Mucosa of descending colon (tissue), 3 donors: ENCODE results near the gene VEGFB. TPM values are rescaled to one million over a fixed set of nuclear protein-coding genes. Genes with fewer than 3 reads are reported as not detected.

Experiments used
- ATAC-seq: fragments of 200-7000 bp; cut with Tn5 transposase; one replicate; pipeline ENCODE4 v1.9.1; 2020; ENCODE audit warnings: mild to moderate bottlenecking, moderate library complexity
- DNase-seq, 3 donors: peaks; one replicate each; pipeline ENCODE4 v3.0.0-alpha.2; 2020
- H3K36me3 ChIP-seq: fragments of 200-600 bp; one replicate; pipeline ENCODE4 v1.8.0; 2021; ENCODE audit warnings: low read depth, mild to moderate bottlenecking
- H3K4me1 ChIP-seq: fragments of 200-600 bp; one replicate; pipeline ENCODE4 v1.8.0; 2021; ENCODE audit warnings: low read depth, mild to moderate bottlenecking
- H3K4me3 ChIP-seq: fragments of 200-600 bp; one replicate; pipeline ENCODE4 v1.8.0; 2021; ENCODE audit warnings: mild to moderate bottlenecking
- H3K9me3 ChIP-seq: fragments of 200-600 bp; one replicate; pipeline ENCODE4 v1.8.0; 2021; ENCODE audit warnings: mild to moderate bottlenecking
- CTCF ChIP-seq: fragments of 200-600 bp; IDR thresholded peaks from one replicate; pipeline ENCODE4 v1.8.0; 2022; ENCODE audit warnings: antibody characterized with exemption, mild to moderate bottlenecking
- intact Hi-C, 2 donors: fragments of 100-400 bp; cut with DNase I in 1 of 2; cut with micrococcal nuclease in 1 of 2; formaldehyde crosslinking; loops; one replicate each; pipeline versions ENCODE4 v1.11.0 to v1.11.1; 2022; cut with DNase I, micrococcal nuclease
- total RNA-seq, 3 donors: library from RNA; stranded (reverse); fragmentation: NEBNext Ultra II Directional in 2 of 3; extraction: Animal tissue kit (Norgen Biotek cat#: 25700) in 2 of 3; gene quantifications; one replicate each; pipeline versions ENCODE4 v1.2.1 to v1.2.4, GENCODE V29; 2021 to 2023
- donor health status: DM: no; HTN: no; CAD: no; lungs with moderate emphysema.
- donor health status: DM: no; HTN: no; CAD: no.
- donor health status: DM: no; HTN: yes; CAD: no.

VEGFB gene
- total RNA-seq, 3 donors from 2014 or later = 45.3 to 156 (median 45.6) TPM

DNA sequence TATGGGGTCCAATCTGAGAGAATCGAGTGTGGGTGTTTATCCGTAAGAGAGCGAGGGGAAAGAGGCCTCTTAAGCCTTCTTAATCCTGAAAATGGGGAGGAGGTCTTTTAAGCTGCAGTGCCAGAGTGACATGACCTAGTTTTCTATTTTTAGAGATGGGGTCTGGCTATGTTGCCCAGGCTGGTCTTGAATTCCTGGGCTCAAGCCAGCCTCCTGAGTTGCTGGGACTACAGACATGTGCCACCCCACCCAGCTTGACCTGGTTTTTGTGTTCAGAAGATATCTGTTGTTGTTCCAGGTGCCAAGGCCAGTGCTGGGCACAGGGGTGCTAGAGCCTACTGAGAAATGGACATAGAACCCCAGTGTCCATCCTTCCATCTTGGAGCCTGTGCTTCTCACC, 48.7 kb downstream of the VEGFB start:
- DNase-seq (no peak), ATAC-seq (no peak)
- peaks cover 28% of the 10 kb centered on the region for H3K4me1 ChIP-seq
- H3K4me3 ChIP-seq = no peak overlapping the region
- no peaks in the 10 kb centered on the region for H3K36me3 ChIP-seq
- no peak for TF ChIP-seq CTCF
- intact Hi-C loops = no loop called here
- no peaks in the 10 kb centered on the region for H3K9me3 ChIP-seq

- Histone ChIP-seq H3K9me3 (no peaks in the 10 kb centered on the region), H3K4me1 (peaks cover 28% of the 10 kb centered on the region), H3K36me3 (no peaks in the 10 kb centered on the region), H3K4me3 (peak within 1 kb of the TSS; percentile 53)
- TF ChIP-seq CTCF = no peak
- intact Hi-C loops = no loop called here
- ATAC-seq (peak; percentile 88), DNase-seq (peak; percentile 97)
Measured at GRCh38 chr11:64284048-64284961, 49.9 kb downstream of the VEGFB start, which contains the start of gene BAD. Gene BAD, minus strand, starts transcription at chr11:64284665. Its CDS starts 297 bp downstream, at chr11:64284368.

DNA sequence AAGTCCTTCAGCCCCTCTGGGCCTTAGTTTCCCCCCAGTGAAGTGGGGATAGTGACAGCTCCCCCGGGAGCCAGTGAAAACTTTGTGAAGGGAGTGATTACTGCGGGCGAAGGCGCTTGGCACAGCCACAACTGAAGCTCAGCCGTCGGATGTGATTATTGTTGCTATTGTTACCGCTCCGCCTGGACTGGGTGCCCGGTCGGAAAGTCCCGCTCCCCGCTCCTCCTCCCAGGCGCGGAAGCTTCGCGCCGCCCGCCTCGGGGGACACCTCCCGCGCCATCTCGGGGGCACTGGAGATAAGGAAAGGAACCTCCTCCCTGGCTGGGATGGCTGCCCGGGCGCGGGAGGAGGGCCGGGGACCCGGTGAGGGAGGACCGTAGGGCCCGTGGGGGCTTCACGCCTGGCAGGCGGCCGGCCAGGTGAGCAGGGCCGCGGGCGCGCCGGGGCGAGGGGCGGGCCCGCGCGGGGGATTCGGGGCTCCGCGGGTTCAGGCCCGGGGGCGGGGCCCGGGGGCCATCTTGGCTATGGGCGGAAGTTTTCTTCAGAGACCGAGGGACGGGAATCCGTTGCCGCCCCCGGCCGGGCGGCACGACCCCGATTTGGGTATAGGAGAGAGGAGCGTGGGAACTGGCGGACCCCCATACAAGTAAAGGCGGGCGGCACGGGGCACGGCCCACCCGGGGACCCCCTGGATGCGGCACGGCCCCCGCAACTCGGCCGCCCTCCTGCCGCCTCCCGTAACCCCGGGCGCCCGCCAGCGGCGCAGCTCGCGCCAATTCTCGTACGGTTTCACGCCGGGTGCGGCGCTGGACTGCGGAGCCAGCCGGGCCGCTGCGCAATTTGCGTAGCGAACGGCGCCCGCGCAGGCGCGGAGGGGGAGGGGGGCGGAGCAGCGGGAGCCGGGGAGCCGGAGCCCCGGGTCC, 50.8 kb downstream of the VEGFB start, which contains the start of gene GPR137:
Gene GPR137 (plus strand): TSS at position 887 of the 923 bp plus-strand sequence. CDS start 677 bp downstream, outside the sequence.
- H3K9me3 ChIP-seq = no peaks in the 10 kb centered on the region
- peaks cover 28% of the 10 kb centered on the region for H3K4me1 ChIP-seq
- DNase-seq = peak; percentile 92 to 95 (median 93)
- H3K36me3 ChIP-seq = no peaks in the 10 kb centered on the region
- TF ChIP-seq CTCF = no peak
- peak; percentile 83 for ATAC-seq
- H3K4me3 ChIP-seq = peak within 1 kb of the TSS; percentile 53
- intact Hi-C loops = no loop called here

DNA sequence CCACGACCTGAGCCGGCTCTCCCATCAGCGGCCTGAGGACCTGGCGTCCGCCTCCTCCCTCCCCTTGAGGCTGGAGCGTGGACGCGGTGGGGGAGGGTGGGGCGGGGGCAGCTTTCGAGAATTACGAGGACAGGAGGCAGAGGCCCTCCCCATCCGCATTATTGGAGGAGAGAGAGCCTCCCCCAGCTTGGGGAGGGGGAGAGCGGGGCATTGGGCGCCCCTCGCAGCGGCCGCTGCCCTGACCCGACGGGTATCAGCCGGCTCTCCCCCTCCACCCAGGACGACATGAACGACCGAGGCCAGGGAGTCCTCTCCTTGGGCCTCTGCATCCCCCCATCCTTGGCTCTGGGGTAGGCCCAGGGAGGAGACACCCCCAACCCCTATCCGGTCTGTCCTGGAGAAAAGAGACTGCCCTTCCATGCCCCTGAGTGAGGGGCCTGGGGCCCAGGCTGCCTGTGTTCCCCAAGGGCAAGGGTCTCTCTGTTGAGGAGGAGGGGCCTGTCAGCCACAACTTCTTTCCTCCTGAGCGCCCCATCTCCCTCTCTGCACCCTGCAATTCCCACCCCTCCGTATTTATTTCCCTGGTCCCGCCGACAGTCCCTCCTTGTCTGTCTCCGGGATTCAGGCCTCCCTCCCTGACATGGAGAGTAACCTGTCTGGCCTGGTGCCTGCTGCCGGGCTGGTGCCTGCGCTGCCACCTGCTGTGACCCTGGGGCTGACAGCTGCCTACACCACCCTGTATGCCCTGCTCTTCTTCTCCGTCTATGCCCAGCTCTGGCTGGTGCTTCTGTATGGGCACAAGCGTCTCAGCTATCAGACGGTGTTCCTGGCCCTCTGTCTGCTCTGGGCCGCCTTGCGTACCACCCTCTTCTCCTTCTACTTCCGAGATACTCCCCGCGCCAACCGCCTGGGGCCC, 51.8 kb downstream of the VEGFB start:
- Histone ChIP-seq H3K36me3 (no peaks in the 10 kb centered on the region), H3K4me3 (peak overlapping the region; percentile 53), H3K4me1 (peaks cover 28% of the 10 kb centered on the region), H3K9me3 (no peaks in the 10 kb centered on the region)
- ATAC-seq = peak; percentile 24
- intact Hi-C loops = no loop called here
- DNase-seq = peak in 2 of 3 donors; percentile 55 to 70
- TF ChIP-seq CTCF = no peak

GRCh38 chr11:64286801-64287159, 52.4 kb downstream of the VEGFB start:
- intact Hi-C loops = no loop called here
- DNase-seq = no peak
- Histone ChIP-seq H3K4me1 (peaks cover 33% of the 10 kb centered on the region), H3K36me3 (no peaks in the 10 kb centered on the region), H3K4me3 (no peak overlapping the region), H3K9me3 (no peaks in the 10 kb centered on the region)
- ATAC-seq = no peak
- no peak for TF ChIP-seq CTCF
